GM18909 (cell line): Measurements from ENCODE around the gene TLL1.

Source experiments
- ATAC-seq: cut with Tn5 transposase; IDR thresholded peaks from one replicate; pipeline ENCODE4 v1.9.1; 2021; ENCODE audit warnings: mild to moderate bottlenecking; ENCODE audit not compliant: unreplicated experiment, poor library complexity

The TLL1 gene

GRCh38 chr4:165872461-165873297, at the start of gene TLL1:
TLL1 (plus strand) TSS chr4:165873237; CDS start chr4:165873905, 668 bp downstream.
- no peak for ATAC-seq

DNA sequence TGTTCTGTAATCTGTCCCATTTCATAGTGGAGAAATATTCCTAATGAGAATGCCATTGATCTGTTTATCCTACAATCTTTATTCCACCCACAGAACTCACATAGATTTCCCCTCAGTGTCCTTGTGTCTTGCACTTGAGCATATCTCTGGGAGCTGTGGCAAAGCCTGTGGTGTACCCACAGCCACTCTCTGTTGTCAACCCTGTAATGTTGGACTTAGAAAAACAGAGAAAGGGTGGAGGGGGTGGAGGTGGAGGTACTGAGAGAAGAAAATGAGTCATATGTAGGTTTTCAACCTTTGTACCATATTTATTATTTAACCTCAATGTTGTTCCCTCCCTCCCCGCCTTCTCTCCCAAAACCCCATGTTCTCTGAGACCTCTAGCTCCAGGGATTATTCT, 46.9 kb upstream of the TLL1 start:
- ATAC-seq: no peak

GRCh38 chr4:165827018-165827417, 46.0 kb upstream of the TLL1 start:
- no peak for ATAC-seq

DNA sequence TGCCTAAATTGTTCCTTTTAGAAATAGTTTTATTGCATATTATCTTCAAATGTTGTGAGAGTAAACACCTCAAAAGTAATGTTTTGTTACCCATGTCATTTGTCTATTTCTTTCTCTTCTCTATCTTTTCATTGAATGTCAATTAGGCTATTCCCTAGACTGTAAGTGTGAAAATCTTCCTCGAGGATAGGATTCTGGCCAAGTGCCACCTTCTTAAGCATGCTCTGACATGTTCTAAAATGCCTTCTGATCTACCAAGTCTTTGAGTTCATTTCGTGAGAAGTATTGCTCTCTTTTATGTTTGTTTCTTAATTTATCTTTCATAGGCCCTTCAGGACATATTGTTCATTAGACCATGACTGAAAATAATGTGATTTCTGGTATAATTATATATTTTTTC, 44.1 kb upstream of the TLL1 start:
- ATAC-seq: no peak

DNA sequence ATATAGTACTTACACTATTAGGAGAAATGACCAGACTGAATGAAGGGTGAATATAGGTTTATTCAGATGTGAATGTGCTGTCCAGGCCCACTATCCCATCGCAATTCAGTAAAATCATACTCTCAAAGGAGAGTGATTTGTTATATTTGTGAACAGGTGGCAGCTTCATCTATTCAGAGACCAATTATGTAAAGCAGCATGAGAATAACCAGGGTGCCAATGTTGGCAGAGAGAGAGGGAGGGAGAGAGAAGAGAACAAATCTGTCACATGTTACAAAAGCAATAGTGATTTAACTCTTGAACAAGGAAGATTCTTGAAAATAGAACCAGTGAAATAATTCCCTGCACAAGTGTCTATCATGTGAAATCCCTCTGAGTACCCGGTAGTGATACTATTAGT, 38.9 kb upstream of the TLL1 start:
- ATAC-seq: no peak

DNA sequence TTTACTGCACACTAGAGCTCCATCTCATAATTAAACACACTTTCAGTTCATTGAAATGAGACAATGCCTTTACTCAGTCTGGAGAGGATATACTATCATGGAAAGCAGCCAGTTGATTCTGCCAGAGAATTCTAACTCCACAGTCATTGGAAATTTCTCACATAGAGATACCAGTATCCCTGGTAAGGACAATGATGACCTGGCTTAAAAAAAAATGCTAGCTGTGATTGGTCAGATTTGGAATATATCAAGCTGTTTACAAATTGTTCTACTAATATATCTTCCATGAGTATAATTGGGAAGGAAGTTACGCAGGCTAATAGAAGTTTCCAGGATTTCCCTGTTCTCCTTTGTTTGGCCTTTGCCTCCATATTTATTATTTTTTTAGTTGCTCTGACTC, 34.5 kb upstream of the TLL1 start:
- no peak for ATAC-seq

DNA sequence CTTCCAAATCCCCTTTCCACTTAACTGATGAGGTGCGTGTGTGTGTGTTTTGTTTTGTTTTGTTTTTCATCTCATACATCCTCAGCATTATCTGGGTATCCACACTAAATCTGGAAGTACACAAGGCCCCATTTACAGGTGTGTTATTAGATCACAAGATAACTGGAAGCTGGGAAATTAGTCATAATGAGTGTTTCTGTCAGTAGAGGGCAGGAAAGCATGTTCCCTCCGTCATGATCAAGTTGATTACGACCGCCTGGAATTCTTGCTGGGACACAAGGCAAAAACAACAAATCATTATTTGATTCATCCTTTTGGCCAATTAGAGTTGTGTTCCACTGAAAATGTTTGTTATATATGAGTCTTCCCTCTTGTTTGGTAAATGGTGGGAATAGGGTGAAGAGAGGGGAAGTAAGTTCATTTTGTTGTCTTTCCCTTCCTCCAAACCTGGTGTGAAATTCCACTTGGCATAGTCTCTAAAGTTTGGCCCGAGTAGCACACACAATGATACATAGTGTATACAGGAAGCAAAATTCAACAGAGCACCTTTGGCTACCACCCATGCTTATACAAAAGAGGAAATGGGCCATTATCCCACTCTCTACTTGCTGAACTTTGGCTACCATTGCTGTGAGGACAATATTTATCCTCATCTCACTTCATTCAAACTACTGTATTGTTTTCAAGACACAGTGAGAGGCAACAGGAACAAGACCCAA, 33.3 kb upstream of the TLL1 start:
- ATAC-seq: no peak

GRCh38 chr4:165842684-165843083, 30.4 kb upstream of the TLL1 start:
- no peak for ATAC-seq

- ATAC-seq: no peak
Observed at GRCh38 chr4:165844161-165844560, 28.9 kb upstream of the TLL1 start.

DNA sequence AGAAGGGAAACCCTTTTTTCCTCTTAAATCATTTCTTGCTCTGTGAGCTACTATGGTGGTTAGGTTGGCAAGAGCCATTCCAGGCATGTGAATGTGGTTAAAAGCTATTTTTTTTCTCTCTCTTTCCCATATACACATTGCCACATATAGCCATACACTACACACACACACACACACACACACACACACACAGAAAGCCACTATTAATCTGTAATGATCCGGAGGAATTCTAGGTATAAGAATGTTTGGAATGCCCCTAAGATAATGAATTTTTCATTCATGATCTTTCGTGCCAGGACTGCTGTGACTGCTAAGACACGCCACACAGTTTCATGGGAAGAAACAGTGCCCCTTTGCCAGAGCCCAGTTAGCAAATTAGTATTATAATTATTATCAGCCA, 21.8 kb upstream of the TLL1 start:
- no peak for ATAC-seq

GRCh38 chr4:165855191-165855590, 17.8 kb upstream of the TLL1 start:
- no peak for ATAC-seq

GRCh38 chr4:165861363-165861762, 11.7 kb upstream of the TLL1 start:
- no peak for ATAC-seq

- ATAC-seq: no peak
Observed at GRCh38 chr4:165864271-165864670, 8.8 kb upstream of the TLL1 start.

DNA sequence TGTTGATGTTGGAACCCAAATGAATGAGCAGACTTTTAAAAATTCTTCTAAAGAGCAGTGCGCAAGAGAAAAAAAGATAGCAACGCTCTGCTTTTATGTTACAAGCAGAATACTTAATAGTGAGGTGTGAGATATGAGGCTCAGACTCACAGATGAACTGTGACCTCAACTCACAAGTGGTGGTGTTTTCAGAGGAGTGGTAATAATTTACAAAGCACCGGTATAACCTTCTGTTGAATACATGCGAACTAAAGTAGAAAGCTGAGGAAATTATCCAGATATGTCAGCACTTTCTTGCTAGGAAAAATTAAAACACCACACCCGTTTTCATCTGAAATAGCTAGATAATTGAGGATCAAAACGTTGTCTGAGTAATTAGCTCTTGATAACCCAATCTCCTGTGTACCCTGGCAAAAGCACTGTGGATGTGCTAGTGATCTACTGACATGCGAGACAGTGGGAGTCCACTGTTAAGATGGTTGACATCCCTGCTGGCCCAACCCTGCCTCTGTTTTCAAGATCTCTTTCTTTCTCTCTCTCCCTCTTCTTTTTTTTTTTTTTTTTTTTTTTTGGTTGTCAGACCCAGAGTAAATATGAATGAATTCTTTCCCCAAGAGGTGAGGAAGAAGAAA, 6.9 kb upstream of the TLL1 start:
- ATAC-seq: no peak

DNA sequence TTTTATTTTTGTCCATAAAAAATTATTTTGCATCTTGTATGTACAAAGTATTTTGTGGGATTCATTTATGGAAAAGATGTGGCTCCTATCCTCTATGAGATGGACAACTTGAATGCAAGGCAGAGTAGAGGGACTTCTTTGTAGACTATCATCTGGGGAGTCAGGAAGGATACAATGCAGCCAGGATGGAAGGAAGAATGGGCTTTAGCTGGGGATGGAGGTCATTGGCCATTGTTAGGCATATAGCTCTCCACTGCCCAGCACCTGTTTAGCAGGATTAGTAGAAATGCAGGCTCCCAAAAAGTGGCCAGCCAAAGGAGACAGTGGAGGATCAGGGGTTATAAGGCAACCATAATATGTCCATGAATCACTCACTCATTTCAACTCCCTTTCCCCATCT, 5.1 kb upstream of the TLL1 start:
- ATAC-seq: no peak

- ATAC-seq: no peak
Observed at GRCh38 chr4:165873298-165874071, 448 bp downstream of the TLL1 start.

- ATAC-seq: no peak
Observed at GRCh38 chr4:165874072-165874790, 1.2 kb downstream of the TLL1 start.

- ATAC-seq: no peak
Observed at GRCh38 chr4:165874791-165875371, 1.8 kb downstream of the TLL1 start.

- no peak for ATAC-seq
Observed at GRCh38 chr4:165875446-165875845, 2.4 kb downstream of the TLL1 start.

DNA sequence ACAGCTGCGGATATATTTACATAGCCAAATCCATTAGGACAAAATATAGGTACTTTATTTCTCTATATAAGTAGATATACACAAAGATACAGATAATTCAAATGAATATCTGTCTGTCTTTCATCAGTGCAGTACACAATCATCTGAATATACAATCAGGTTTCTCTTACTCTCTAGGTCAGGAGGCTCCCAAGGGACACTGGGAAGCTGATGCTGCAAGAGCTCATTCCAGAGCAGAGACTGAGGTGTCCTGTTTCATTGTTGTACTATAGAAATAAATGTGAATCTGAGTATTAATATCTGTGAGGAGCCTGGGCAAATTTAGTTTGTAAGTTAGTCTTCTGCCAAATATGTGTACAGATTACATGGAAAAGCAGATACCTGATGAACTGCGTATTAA, 4.2 kb downstream of the TLL1 start:
- no peak for ATAC-seq
